Skeletal muscle satellite cell (primary cell): Measurements from ENCODE around the gene TLE4.
"Not testable (repeated sequence)": the region's sequence is repeated elsewhere in the genome, so short reads cannot be mapped to it uniquely, and the experiment has no call there.

Experiments used
- H3K27me3 ChIP-seq: 2 replicates; pipeline ENCODE4 v1.7.0; 2013; ENCODE audit warnings: low read length; ENCODE audit not compliant: control insufficient read depth, insufficient read depth
- H3K36me3 ChIP-seq: 2 replicates; pipeline ENCODE4 v1.7.0; 2013; ENCODE audit warnings: mild to moderate bottlenecking, control low read depth, low read length; ENCODE audit not compliant: insufficient read depth
- H3K4me1 ChIP-seq: 2 replicates; pipeline ENCODE4 v1.7.0; 2013; ENCODE audit warnings: low read length; ENCODE audit not compliant: control insufficient read depth, insufficient read depth
- H3K4me2 ChIP-seq: 2 replicates; pipeline ENCODE4 v1.7.0; 2013; ENCODE audit warnings: mild to moderate bottlenecking, low read length
- H3K4me3 ChIP-seq: 2 replicates; pipeline ENCODE4 v1.7.0; 2013; ENCODE audit warnings: low read length
- H3K9ac ChIP-seq: 2 replicates; pipeline ENCODE4 v1.7.0; 2013; ENCODE audit warnings: mild to moderate bottlenecking, low read depth, low read length, moderate library complexity
- H3K9me3 ChIP-seq: replicated peaks from 2 replicates; pipeline ENCODE4 v1.7.0; 2013; ENCODE audit warnings: mild to moderate bottlenecking, control low read depth, low read length

TLE4 gene

DNA sequence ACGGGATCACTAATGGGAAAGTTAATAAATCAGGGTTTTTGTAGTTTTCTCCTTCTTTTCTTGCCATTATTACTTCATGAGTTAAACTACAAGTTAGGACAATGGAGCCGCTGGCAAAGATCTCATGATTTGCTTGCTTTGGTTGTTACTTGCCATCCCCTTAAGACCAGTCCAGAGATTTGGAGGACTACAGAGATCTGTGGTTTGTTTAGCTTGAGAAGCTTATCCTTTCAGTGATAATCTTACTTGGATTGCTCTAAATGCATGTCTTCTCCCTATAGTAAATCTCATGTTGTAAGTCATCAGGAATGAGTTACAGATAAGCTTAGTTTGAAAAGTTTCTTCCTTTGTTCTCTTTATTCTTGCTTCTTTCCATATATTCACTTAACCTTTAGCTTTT, 70.9 kb downstream of the TLE4 start:
- Histone ChIP-seq H3K4me3 (no peak overlapping the region), H3K27me3 (no peaks in the 10 kb centered on the region), H3K4me2 (no peak overlapping the region), H3K36me3 (peaks cover 12% of the 10 kb centered on the region), H3K9me3 (no peaks in the 10 kb centered on the region), H3K4me1 (peaks cover under 1% of the 10 kb centered on the region), H3K9ac (no peak overlapping the region)

DNA sequence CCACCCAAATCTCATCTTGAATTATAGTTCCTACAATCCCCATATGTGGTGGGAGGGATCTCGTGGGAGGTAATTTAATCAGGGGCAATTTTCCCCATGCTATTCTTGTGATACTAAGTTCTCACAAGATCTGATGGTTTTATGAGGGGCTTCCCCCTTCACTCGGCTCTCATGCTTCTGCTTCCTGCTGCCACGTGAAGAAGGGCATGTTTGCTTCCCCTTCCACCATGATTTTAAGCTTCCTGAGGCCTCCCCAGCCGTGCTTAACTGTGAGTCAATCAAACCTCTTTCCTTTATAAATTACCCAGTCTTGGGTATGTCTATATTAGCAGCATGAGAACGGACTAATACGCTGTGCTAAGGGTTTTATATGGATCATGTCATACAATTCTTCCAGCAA, 72.3 kb downstream of the TLE4 start:
- Histone ChIP-seq H3K9me3 (no peaks in the 10 kb centered on the region), H3K9ac (no peak overlapping the region), H3K27me3 (no peaks in the 10 kb centered on the region), H3K4me3 (no peak overlapping the region), H3K4me1 (no peaks in the 10 kb centered on the region), H3K4me2 (no peak overlapping the region), H3K36me3 (peaks cover 12% of the 10 kb centered on the region)

DNA sequence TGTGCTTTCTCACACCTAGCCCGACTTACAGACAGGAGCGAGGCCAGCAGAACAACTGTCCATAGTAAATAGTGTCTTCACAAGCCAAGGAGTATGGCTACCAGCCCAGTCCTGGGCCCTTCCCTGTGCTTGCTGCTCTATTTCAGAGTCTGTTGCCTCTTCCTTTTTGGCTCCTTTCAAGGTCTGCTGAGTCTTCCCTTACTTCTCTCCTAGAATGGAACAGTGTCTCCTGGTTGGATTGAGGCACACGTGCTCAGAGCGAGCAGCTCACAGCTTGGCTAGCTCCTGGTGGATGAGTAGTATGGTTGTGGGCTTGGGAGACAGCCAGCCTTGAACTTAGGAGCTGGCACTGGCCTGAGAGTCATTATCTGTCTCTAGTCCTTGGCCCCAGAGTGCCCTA, 72.8 kb downstream of the TLE4 start:
- H3K9ac ChIP-seq = no peak overlapping the region
- no peaks in the 10 kb centered on the region for H3K4me1 ChIP-seq
- H3K4me2 ChIP-seq = no peak overlapping the region
- no peaks in the 10 kb centered on the region for H3K27me3 ChIP-seq
- H3K36me3 ChIP-seq = peaks cover 12% of the 10 kb centered on the region
- no peak overlapping the region for H3K4me3 ChIP-seq
- H3K9me3 ChIP-seq = no peaks in the 10 kb centered on the region

DNA sequence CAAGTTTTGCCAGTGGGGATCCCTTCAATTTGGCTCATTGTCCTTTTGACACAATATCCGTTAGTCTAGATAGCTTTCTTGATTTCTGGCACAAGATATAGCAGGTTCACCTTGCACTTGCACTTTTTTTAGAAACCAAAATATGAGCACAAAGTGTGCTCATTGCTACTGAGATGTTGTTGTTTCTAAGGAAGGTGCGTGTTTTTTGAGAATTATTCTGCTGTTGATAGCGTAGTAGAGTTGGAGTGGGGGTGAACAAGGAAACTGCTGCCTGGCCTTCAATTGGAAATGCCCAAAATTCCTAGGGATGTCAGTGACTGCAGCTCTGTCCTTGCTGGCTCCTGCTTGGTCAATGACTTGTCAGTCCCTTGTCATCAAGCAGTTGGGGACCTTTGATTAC, 73.3 kb downstream of the TLE4 start:
- Histone ChIP-seq H3K9ac (no peak overlapping the region), H3K4me2 (no peak overlapping the region), H3K27me3 (no peaks in the 10 kb centered on the region), H3K4me3 (no peak overlapping the region), H3K36me3 (peaks cover 12% of the 10 kb centered on the region), H3K9me3 (no peaks in the 10 kb centered on the region), H3K4me1 (no peaks in the 10 kb centered on the region)

DNA sequence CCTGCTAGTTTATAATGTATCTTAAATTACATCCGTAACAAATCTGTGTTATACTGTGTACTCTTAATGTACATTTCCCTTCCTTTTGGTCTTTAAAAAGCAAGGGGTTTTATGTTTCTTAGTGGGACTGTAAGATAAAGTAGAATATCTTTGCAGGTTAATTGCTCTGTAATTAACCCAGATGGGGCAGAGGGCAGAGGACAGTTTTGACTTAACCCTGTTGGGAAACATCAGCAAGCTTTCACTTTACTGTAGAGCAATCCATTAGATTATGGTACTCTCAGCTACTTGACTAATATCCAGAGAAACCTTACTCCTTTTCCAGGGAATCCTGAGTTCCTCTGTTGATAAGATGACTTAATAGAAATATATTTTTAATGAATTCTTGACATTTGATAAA, 74.3 kb downstream of the TLE4 start:
- Histone ChIP-seq H3K9me3 (no peaks in the 10 kb centered on the region), H3K9ac (no peak overlapping the region), H3K4me2 (no peak overlapping the region), H3K27me3 (no peaks in the 10 kb centered on the region), H3K4me3 (no peak overlapping the region), H3K36me3 (peaks cover 12% of the 10 kb centered on the region), H3K4me1 (no peaks in the 10 kb centered on the region)

DNA sequence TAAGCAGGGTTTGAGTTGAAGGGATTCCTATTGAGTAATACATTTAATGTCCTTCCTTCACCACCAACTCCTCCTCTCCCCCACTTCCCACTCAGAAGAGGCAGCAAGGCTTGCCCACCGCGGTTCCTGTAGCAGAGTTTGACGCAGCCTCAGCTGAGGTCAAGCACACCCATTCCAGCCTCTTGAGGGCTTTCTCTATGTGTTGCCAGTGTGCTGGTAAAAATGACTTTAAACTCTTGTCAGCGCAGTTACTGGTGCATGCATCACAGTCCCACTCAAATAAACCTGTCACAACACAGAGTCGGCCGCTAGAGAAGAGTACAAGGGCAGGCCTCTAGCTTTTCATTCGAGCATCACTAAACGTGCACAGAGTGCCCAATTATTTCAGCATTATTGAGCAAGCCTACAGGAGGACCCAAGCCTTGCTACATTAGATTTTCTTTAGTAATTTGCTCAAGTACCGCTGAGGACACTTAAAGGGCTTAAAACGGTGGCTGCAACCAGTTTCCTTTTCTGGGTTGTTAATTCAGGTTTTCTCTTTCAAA, 79.6 kb downstream of the TLE4 start:
- Histone ChIP-seq H3K9me3 (no peaks in the 10 kb centered on the region), H3K36me3 (peaks cover 16% of the 10 kb centered on the region), H3K9ac (no peak overlapping the region), H3K4me1 (peaks cover 21% of the 10 kb centered on the region), H3K27me3 (no peaks in the 10 kb centered on the region), H3K4me2 (no peak overlapping the region), H3K4me3 (no peak overlapping the region)

DNA sequence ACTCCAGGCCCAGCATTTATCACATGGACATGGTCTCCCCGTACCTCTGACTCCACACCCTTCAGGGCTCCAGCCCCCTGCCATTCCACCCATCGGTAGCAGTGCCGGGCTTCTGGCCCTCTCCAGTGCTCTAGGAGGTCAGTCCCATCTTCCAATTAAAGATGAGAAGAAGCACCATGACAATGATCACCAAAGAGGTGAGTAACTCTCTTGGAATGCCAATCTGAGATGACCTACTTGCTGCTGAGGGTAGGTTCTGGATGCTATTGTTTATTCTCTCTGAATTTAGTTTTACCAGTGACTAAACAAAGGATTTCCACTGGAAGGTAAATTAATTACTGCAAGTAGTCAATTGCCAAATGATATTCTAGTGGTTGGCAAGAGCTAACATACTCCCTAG, 80.8 kb downstream of the TLE4 start:
- Histone ChIP-seq H3K36me3 (peaks cover 24% of the 10 kb centered on the region), H3K4me1 (peaks cover 27% of the 10 kb centered on the region), H3K27me3 (no peaks in the 10 kb centered on the region), H3K4me2 (no peak overlapping the region), H3K9ac (no peak overlapping the region), H3K9me3 (no peaks in the 10 kb centered on the region), H3K4me3 (no peak overlapping the region)

DNA sequence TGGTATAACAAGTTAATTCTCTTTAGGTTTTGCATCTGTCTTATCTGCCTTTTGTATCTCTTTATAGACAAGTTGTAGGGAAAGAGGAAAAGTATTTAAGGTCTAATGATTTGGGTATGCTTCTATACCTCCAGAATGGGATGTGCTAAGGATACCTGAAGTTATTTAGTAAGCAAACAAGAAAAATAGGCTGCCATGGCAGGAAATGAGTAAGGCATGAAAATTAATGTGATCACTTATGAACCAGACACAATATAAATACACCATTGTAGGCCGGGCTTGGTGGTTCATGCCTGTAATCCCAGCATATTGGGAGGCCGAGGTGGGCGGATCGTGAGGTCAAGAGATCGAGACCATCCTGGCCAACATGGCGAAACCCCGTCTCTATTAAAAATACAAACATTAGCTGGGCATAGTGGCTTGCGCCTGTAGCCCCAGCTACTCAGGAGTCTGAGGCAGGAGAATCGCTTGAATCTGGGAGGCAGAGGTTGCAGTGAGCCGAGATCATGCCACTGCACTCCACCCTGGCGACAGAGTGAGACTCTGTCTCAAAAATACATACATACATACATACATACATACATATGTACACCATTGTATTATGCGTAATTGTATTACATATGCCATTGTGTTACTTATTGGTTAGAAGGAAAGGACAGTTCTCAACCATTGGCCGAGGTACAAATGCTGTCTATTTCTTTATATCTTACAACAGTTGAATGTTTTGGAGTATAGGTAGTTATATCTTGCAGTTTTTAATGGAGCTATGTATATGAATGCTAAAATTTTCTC, 83.0 kb downstream of the TLE4 start:
- H3K9me3 ChIP-seq, H3K4me3 ChIP-seq, H3K27me3 ChIP-seq, H3K9ac ChIP-seq, H3K4me2 ChIP-seq: not testable (repeated sequence)
- peaks cover 33% of the 10 kb centered on the region for H3K4me1 ChIP-seq
- H3K36me3 ChIP-seq = peaks cover 24% of the 10 kb centered on the region

DNA sequence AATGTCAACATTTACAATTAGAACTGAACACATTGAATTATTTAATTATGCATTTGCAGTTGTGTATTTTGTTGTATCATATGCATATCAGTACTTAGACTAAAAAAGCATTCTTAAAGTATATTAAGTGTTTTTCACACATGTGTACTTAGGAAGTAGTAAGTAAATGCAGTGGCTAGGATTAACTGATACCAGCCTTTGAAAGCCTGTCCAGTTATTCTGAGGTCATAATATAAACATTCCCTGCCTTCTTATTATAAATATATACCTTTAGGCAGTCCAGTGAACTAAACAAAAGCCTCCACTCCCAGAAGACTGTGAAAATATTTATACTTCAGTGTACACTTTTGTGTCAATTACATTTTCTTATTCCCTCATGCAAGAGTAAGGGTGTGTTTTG, 83.8 kb downstream of the TLE4 start:
- H3K36me3 ChIP-seq = peaks cover 24% of the 10 kb centered on the region
- H3K4me1 ChIP-seq = peaks cover 33% of the 10 kb centered on the region

DNA sequence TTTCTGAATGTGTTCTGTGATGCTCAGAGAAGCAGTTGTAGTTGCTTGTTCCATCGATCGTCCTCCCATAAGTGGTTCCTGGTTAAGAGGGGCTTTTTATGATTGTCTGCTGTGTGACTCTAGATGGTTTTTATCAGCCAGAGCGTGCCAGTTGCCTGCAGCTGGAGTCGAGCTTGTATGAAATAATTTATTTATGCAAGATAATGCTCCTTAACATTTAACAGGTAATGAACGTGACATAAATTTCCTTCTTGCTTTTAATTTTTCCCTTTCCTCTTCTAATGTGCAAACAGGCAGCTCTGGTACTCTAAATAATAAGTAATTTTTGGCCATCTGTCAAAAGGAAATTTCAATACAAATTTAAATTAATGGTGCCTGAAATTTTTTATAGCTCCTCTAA, 84.4 kb downstream of the TLE4 start:
- Histone ChIP-seq H3K9ac (no peak overlapping the region), H3K9me3 (no peaks in the 10 kb centered on the region), H3K4me3 (no peak overlapping the region), H3K27me3 (no peaks in the 10 kb centered on the region), H3K4me2 (no peak overlapping the region), H3K36me3 (peaks cover 24% of the 10 kb centered on the region), H3K4me1 (peaks cover 33% of the 10 kb centered on the region)

More for the DNA sequence above, 83.8 kb downstream of the TLE4 start:
- H3K4me2 ChIP-seq = no peak overlapping the region
- no peak overlapping the region for H3K4me3 ChIP-seq
- H3K9me3 ChIP-seq = no peaks in the 10 kb centered on the region
- no peak overlapping the region for H3K9ac ChIP-seq
- H3K27me3 ChIP-seq = no peaks in the 10 kb centered on the region

DNA sequence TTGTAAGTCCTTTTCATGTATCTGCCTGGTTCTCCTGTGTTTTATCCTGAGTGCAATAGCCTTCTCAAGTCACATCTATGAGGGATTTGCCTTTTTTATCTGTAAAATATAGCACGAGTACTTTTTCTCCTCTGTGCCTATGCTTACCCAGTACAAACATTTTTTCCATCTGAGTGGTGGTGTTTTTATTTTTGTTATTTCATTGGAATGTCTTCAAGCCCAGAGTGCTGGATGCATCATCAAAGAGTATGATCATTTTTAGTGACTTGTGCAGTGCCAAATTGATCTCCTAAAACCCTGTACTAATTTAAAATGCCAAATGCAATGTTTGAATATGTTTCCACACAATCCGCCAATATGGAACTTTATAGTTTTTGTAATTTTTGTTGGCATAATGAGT, 86.1 kb downstream of the TLE4 start:
- no peak overlapping the region for H3K4me3 ChIP-seq
- H3K9me3 ChIP-seq = no peaks in the 10 kb centered on the region
- peaks cover 31% of the 10 kb centered on the region for H3K4me1 ChIP-seq
- peaks cover 19% of the 10 kb centered on the region for H3K36me3 ChIP-seq
- no peaks in the 10 kb centered on the region for H3K27me3 ChIP-seq
- peak overlapping the region; percentile 42 for H3K4me2 ChIP-seq
- no peak overlapping the region for H3K9ac ChIP-seq

DNA sequence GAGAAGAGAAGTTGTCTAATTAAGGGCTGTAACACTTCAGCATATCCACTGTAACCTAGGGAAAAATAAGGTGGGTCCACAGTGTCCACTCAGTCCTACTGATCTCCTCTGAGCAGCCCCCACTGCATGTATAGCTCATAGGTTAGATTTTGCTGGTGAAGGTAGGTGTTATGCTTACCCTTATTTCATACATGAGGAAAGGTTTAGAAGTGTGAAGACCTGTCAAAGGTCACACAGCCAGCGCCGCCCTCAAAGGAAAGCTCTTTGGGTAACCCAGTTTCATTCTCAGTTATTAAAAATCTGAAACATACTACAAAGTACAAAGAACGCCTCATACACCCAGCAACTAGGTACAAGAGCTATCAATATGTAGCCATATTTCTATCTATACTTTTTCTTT, 87.2 kb downstream of the TLE4 start:
- no peak overlapping the region for H3K4me3 ChIP-seq
- H3K27me3 ChIP-seq = no peaks in the 10 kb centered on the region
- no peak overlapping the region for H3K4me2 ChIP-seq
- no peaks in the 10 kb centered on the region for H3K9me3 ChIP-seq
- H3K9ac ChIP-seq = no peak overlapping the region
- peaks cover 38% of the 10 kb centered on the region for H3K4me1 ChIP-seq
- H3K36me3 ChIP-seq = peaks cover 9% of the 10 kb centered on the region
